Naive thymus-derived CD8-positive, alpha-beta T cell (primary cell): ENCODE measurements around the gene AMIGO3. TPM values are rescaled to one million over a fixed set of nuclear protein-coding genes. Genes with fewer than 3 reads are reported as not detected.

Experiments
- ATAC-seq, 2 donors: fragments of 150-1000 bp; cut with Tn5 transposase in 1 of 2; sonication (Bioruptor Pico), chemical (Tn5 transposase) in 1 of 2; 1 replicate in 1 of 2; 2 replicates in 1 of 2; pipeline ENCODE4 v1.10.0; 2021; ENCODE audit warnings: mild to moderate bottlenecking in 2 of 2, moderate library complexity in 2 of 2
- POLR2A ChIA-PET: fragments of 350-600 bp; sonication (Branson Sonifier 250); formaldehyde crosslinking; loops from one replicate; lab custom pipeline; 2021; ENCODE audit warnings: antibody characterized with exemption; lab: Charles Lee
- DNase-seq, 10 donors: peaks; one replicate each; pipeline versions ENCODE4 v3.0.0 to v3.0.0-alpha.2; 2020 to 2022
- H3K27ac Mint-ChIP-seq, 10 donors: one replicate each; pipeline ENCODE4 v1.8.0; 2020 to 2022; ENCODE audit warnings: mild to moderate bottlenecking in 10 of 10, mixed read lengths in 10 of 10, moderate library complexity in 4 of 10, inconsistent platforms in 1 of 10
- H3K27me3 Mint-ChIP-seq, 5 donors: one replicate each; pipeline ENCODE4 v1.8.0; 2021 to 2022; ENCODE audit warnings: mixed read lengths in 5 of 5
- H3K36me3 Mint-ChIP-seq, 3 donors: one replicate each; pipeline ENCODE4 v1.8.0; 2020 to 2022; ENCODE audit warnings: mixed read lengths in 3 of 3, mild to moderate bottlenecking in 2 of 3, inconsistent platforms in 1 of 3
- H3K4me1 Mint-ChIP-seq, 4 donors: one replicate each; pipeline ENCODE4 v1.8.0; 2021 to 2022; ENCODE audit warnings: mixed read lengths in 4 of 4
- H3K4me3 Mint-ChIP-seq, 10 donors: one replicate each; pipeline ENCODE4 v1.8.0; 2020 to 2022; ENCODE audit warnings: mild to moderate bottlenecking in 10 of 10, mixed read lengths in 10 of 10, moderate library complexity in 6 of 10, inconsistent platforms in 1 of 10
- H3K9me3 Mint-ChIP-seq, 9 donors: one replicate each; pipeline ENCODE4 v1.8.0; 2020 to 2022; ENCODE audit warnings: mixed read lengths in 9 of 9, mild to moderate bottlenecking in 3 of 9, inconsistent platforms in 1 of 9, moderate library complexity in 1 of 9
- polyA plus RNA-seq, 3 donors: library from polyadenylated mRNA; unstranded; fragments of 300-500 nt; fragmentation: Illumina TruSeq; gene quantifications; one replicate each; pipeline ENCODE4 v1.2.3, GENCODE V29; 2021
- total RNA-seq, 8 experiments: library from RNA in 2 of 8; stranded (reverse) in 2 of 8; gene quantifications; one replicate each; pipeline ENCODE4 v1.2.3 and lab custom pipeline; 2021 to 2026

AMIGO3 gene
- total and polyA plus RNA-seq, 5 experiments from 2014 or later, result 1.0 to 1.5 (median 1.2) TPM

DNA sequence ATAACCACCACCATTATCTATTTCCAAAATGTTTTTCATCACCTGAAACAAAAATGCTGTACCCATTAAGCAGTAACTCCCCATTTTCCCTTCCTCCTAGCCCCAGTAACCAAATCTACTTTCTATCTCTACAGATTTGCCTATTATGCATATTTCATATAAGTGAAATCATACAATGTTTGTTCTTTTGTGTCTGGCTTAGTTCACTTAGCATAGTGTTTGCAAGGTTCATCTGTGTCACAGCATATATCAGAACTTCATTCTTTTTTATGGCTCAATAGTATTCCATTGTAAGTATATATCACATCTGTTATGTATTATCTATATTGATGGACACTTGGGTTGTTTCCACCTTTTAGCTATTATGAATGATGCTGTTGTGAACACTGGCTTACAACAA is 20.9 kb upstream of the AMIGO3 start:
- POLR2A ChIA-PET, result no interaction called here
- peaks cover 0 to 59% (median 2%) of the 10 kb centered on the region in 3 donors for H3K36me3 Mint-ChIP-seq
- no peak overlapping the region for H3K4me3 Mint-ChIP-seq

GRCh38 chr3:49738067-49738713 is 18.7 kb upstream of the AMIGO3 start:
- no peaks in the 10 kb centered on the region for H3K9me3 Mint-ChIP-seq
- H3K27me3 Mint-ChIP-seq, result no peaks in the 10 kb centered on the region
- POLR2A ChIA-PET, result no interaction called here
- H3K36me3 Mint-ChIP-seq, result peaks cover 0 to 55% (median 4%) of the 10 kb centered on the region in 3 donors
- peaks cover 0 to 8% (median 4%) of the 10 kb centered on the region in 4 donors for H3K4me1 Mint-ChIP-seq
- peak overlapping the region in 7 of 10 donors; percentile 7 to 77 (median 60) for H3K27ac Mint-ChIP-seq
- H3K4me3 Mint-ChIP-seq, result no peak overlapping the region
- no peak for DNase-seq
- ATAC-seq, result no peak

More for the DNA sequence above, 20.9 kb upstream of the AMIGO3 start:
- DNase-seq (no peak), ATAC-seq (no peak)
- Mint-ChIP-seq H3K27me3 (no peaks in the 10 kb centered on the region), H3K9me3 (no peaks in the 10 kb centered on the region), H3K27ac (peak overlapping the region in 2 of 10 donors; percentile 44 to 51), H3K4me1 (peaks cover 5 to 13% (median 10%) of the 10 kb centered on the region in 4 donors)

- no peak overlapping the region for H3K27ac Mint-ChIP-seq
- no peak for DNase-seq
- POLR2A ChIA-PET, result interaction anchor here (1.1 kb wide), 1 partner anchor 9 kb away, joined by 3 read pairs; no protein-coding TSS in a partner anchor
These were observed 15.3 kb upstream of the AMIGO3 start for GRCh38 chr3:49734752-49735151.

DNA sequence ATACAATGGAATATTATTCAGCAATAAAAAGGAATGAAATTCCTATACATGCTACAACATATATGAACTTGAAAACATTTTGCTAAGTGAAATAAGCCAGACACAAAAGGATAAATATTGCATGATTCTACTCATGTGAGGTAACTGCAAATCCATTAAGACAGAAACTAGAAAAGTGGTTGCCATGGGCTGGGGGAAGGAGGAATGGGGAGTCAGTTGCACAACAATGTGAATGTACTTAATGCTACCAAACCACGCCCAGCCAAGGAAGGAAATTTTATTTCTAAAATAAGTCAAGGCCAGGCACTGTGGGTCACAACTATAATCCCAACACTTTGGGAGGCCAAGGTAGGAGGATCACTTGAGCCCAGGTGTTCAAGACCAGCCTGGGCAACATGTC is 14.1 kb upstream of the AMIGO3 start:
- Mint-ChIP-seq H3K9me3 (no peaks in the 10 kb centered on the region), H3K27me3 (no peaks in the 10 kb centered on the region), H3K36me3 (peaks cover 0 to 69% (median 10%) of the 10 kb centered on the region in 3 donors), H3K4me3 (no peak overlapping the region), H3K27ac (no peak overlapping the region), H3K4me1 (peaks cover 0 to 2% (median 1%) of the 10 kb centered on the region in 4 donors)
- POLR2A ChIA-PET, result interaction anchor here (0.6 kb wide), 1 partner anchor 1215 kb away, joined by 5 read pairs; no protein-coding TSS in a partner anchor
- no peak for ATAC-seq
- DNase-seq, result no peak

More at GRCh38 chr3:49734752-49735151, 15.3 kb upstream of the AMIGO3 start:
- peaks cover 0 to 76% (median 10%) of the 10 kb centered on the region in 3 donors for H3K36me3 Mint-ChIP-seq
- no peak for ATAC-seq
- no peaks in the 10 kb centered on the region for H3K9me3 Mint-ChIP-seq
- H3K4me1 Mint-ChIP-seq, result peaks cover 0 to 6% (median 4%) of the 10 kb centered on the region in 4 donors
- H3K4me3 Mint-ChIP-seq, result no peak overlapping the region
- H3K27me3 Mint-ChIP-seq, result no peaks in the 10 kb centered on the region

- POLR2A ChIA-PET, result interaction anchor here (1.3 kb wide), 1 partner anchor 9 kb away, joined by 3 read pairs; the partner anchor contains the start of gene GMPPB
- no peak for DNase-seq
- no peaks in the 10 kb centered on the region for H3K9me3 Mint-ChIP-seq
- H3K4me3 Mint-ChIP-seq, result no peak overlapping the region
- H3K27me3 Mint-ChIP-seq, result no peaks in the 10 kb centered on the region
- H3K27ac Mint-ChIP-seq, result peak overlapping the region in 1 of 10 donors; percentile 72
- no peak for ATAC-seq
- peaks cover 0 to 66% (median 10%) of the 10 kb centered on the region in 3 donors for H3K36me3 Mint-ChIP-seq
- peaks cover 0 to 2% (median 0%) of the 10 kb centered on the region in 4 donors for H3K4me1 Mint-ChIP-seq
These were observed 13.1 kb upstream of the AMIGO3 start for GRCh38 chr3:49732597-49732996.

GRCh38 chr3:49729966-49730609 is 10.6 kb upstream of the AMIGO3 start:
- Mint-ChIP-seq H3K4me1 (peaks cover 0 to 2% (median 0%) of the 10 kb centered on the region in 4 donors), H3K27ac (no peak overlapping the region), H3K9me3 (no peaks in the 10 kb centered on the region), H3K36me3 (peaks cover 0 to 48% (median 8%) of the 10 kb centered on the region in 3 donors), H3K27me3 (no peaks in the 10 kb centered on the region), H3K4me3 (no peak overlapping the region)
- POLR2A ChIA-PET, result interaction anchor here (0.7 kb wide), 1 partner anchor 9 kb away, joined by 4 read pairs; no protein-coding TSS in a partner anchor
- no peak for DNase-seq
- no peak for ATAC-seq

- no peak for DNase-seq
- Mint-ChIP-seq H3K27ac (peak overlapping the region in 2 of 10 donors; percentile 11 to 74), H3K4me3 (no peak overlapping the region), H3K4me1 (peaks cover 5 to 14% (median 9%) of the 10 kb centered on the region in 4 donors), H3K36me3 (peaks cover 0 to 36% (median 5%) of the 10 kb centered on the region in 3 donors), H3K27me3 (no peaks in the 10 kb centered on the region), H3K9me3 (no peaks in the 10 kb centered on the region)
- POLR2A ChIA-PET, result interaction anchor here (0.5 to 1.0 kb wide), 3 partner anchors 13 to 78 kb away, joined by 4 read pairs; no protein-coding TSS in a partner anchor
- ATAC-seq, result no peak
These were observed 8.5 kb upstream of the AMIGO3 start for GRCh38 chr3:49727924-49728361.

- Mint-ChIP-seq H3K27ac (peak overlapping the region in 2 of 10 donors; percentile 11 to 31), H3K27me3 (no peaks in the 10 kb centered on the region), H3K36me3 (peaks cover 0 to 30% (median 4%) of the 10 kb centered on the region in 3 donors), H3K4me1 (peaks cover 10 to 20% (median 15%) of the 10 kb centered on the region in 4 donors), H3K9me3 (no peaks in the 10 kb centered on the region), H3K4me3 (no peak overlapping the region)
- ATAC-seq, result no peak
- DNase-seq, result no peak
- POLR2A ChIA-PET, result interaction anchor here (0.5 to 1.0 kb wide), 2 partner anchors 12 to 28 kb away, joined by 4 read pairs; no protein-coding TSS in a partner anchor
These were observed 7.9 kb upstream of the AMIGO3 start for GRCh38 chr3:49727154-49727923.

DNA sequence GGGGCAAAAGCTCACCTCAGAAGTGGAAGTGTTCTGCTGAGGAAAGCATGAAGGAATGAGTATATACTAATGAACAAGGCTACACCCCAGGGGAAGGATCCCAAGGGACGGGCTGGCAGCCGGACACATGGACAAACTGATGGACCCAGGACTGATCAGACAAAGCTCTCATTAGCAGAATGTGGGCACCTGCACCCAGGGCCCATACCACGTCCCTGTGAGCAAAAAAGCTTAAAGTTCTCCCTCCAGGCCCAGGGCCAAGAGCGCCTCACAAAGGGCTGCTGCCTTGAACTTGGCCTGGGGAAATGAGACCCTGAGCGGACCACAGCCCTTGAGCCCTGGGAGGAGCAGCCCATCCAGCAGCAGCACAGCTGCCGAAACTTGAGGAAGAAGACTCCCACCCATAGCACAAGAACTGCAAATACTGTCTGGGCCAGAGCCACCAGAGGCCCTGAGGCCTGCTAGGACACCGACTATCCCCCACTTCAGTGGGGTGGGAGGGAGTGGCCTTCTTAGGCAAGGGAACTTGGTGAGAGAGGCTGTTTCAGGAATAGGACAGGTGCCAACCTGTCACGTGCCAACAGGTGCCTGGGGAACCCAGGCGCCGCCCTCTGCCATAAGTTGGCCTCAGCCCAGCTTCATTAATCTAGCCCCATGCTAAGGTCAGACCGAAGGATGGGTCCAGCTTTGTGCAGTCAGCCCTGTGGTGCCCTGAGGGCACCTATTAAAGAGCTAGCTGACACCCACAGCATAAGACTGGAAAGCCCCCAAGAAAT is 6.6 kb upstream of the AMIGO3 start:
- POLR2A ChIA-PET, result interaction anchor here (1.1 kb wide), 1 partner anchor 9 kb away, joined by 3 read pairs; no protein-coding TSS in a partner anchor
- no peak for ATAC-seq
- H3K27ac Mint-ChIP-seq, result peak overlapping the region in 6 of 10 donors; percentile 56 to 96 (median 65)
- H3K9me3 Mint-ChIP-seq, result no peaks in the 10 kb centered on the region
- H3K4me3 Mint-ChIP-seq, result peak overlapping the region in 1 of 10 donors; percentile 41
- DNase-seq, result no peak
- H3K27me3 Mint-ChIP-seq, result no peaks in the 10 kb centered on the region
- peaks cover 11 to 25% (median 21%) of the 10 kb centered on the region in 4 donors for H3K4me1 Mint-ChIP-seq
- H3K36me3 Mint-ChIP-seq, result peaks cover 0 to 20% (median under 1%) of the 10 kb centered on the region in 3 donors

GRCh38 chr3:49724586-49724985 is 5.1 kb upstream of the AMIGO3 start:
- Mint-ChIP-seq H3K27ac (peak overlapping the region; percentile 74 to 98 (median 96)), H3K36me3 (peaks cover 0 to 8% (median 0%) of the 10 kb centered on the region in 3 donors), H3K27me3 (no peaks in the 10 kb centered on the region), H3K4me1 (peaks cover 15 to 36% (median 32%) of the 10 kb centered on the region in 4 donors), H3K9me3 (no peaks in the 10 kb centered on the region), H3K4me3 (peak overlapping the region; percentile 87 to 97 (median 93))
- POLR2A ChIA-PET, result interaction anchor here (0.6 to 1.5 kb wide), 5 partner anchors 8 to 78 kb away, joined by 3 to 7 read pairs (median 4); partner anchors contain the start of gene INKA1
- peak in 1 of 2 donors; percentile 33 for ATAC-seq
- DNase-seq, result peak in 5 of 10 donors; percentile 36 to 66 (median 47)
